Right ventricle myocardium superior (tissue), 1 donor: ENCODE data around the gene NABP1. TPM values are rescaled to one million over a fixed set of nuclear protein-coding genes. Genes with fewer than 3 reads are reported as not detected.
"Not testable (repeated sequence)": the region's sequence is repeated elsewhere in the genome, so short reads cannot be mapped to it uniquely, and the experiment has no call there.

ENCODE experiments used
- ATAC-seq: fragments of 200-7000 bp; cut with Tn5 transposase; one replicate; pipeline ENCODE4 v1.9.1; 2020; ENCODE audit warnings: mild to moderate bottlenecking; ENCODE audit not compliant: poor library complexity
- DNase-seq: peaks from one replicate; pipeline ENCODE4 v3.0.0-alpha.2; 2020
- intact Hi-C: fragments of 100-400 bp; cut with DNase I; formaldehyde crosslinking; loops from one replicate; pipeline ENCODE4 v1.11.2; 2022
- long read RNA-seq: library from polyadenylated mRNA; unstranded; transcript quantifications from one replicate; pipeline ENCODE4 v2.0.0, GENCODE V29; 2021
- total RNA-seq: library from RNA; stranded (reverse); fragmentation: NEBNext Ultra II Directional; extraction: Animal tissue kit (Norgen Biotek cat#: 25700); gene quantifications from one replicate; pipeline ENCODE4 v1.2.1, GENCODE V29; 2021
- donor health status: DM: no; HTN: yes; CAD: no; lungs with severe emphysema.

The NABP1 gene
- 3.7 TPM for total RNA-seq
- long read RNA-seq, full-length matches to known transcripts: 1 of 1 reads
- long read RNA-seq, partial matches to known transcripts: 0 of 1 reads
- long read RNA-seq, other reads (novel, unspliced or antisense): 0 of 1 reads

- ATAC-seq: peak; percentile 99
- intact Hi-C loops: no loop called here
- peak; percentile 99 for DNase-seq
These were observed at the start of gene NABP1 for GRCh38 chr2:191677646-191678436. Gene NABP1 (plus strand): TSS chr2:191678136. CDS start chr2:191678615, 479 bp downstream.

GRCh38 chr2:191629001-191629453 lies 48.9 kb upstream of the NABP1 start:
- intact Hi-C loops: no loop called here
- no peak for ATAC-seq
- no peak for DNase-seq

- no peak for ATAC-seq
- DNase-seq: no peak
These were observed 47.8 kb upstream of the NABP1 start for GRCh38 chr2:191629976-191630712.

GRCh38 chr2:191631754-191632153 lies 46.2 kb upstream of the NABP1 start:
- intact Hi-C loops: no loop called here
- DNase-seq: peak; percentile 62
- ATAC-seq: peak; percentile 36

More at GRCh38 chr2:191629976-191630712, 47.8 kb upstream of the NABP1 start:
- intact Hi-C loops: no loop called here

- DNase-seq: no peak
- ATAC-seq: no peak
- intact Hi-C loops: no loop called here
These were observed 45.5 kb upstream of the NABP1 start for GRCh38 chr2:191632426-191632825.

- ATAC-seq (no peak), DNase-seq (no peak)
- intact Hi-C loops: no loop called here
These were observed 43.1 kb upstream of the NABP1 start for GRCh38 chr2:191634791-191635190.

GRCh38 chr2:191635333-191636234 lies 42.4 kb upstream of the NABP1 start:
- ATAC-seq (no peak), DNase-seq (no peak)
- intact Hi-C loops: no loop called here

- DNase-seq: no peak
- ATAC-seq: no peak
- intact Hi-C loops: no loop called here
These were observed 41.7 kb upstream of the NABP1 start for GRCh38 chr2:191636235-191636543.

- ATAC-seq (no peak), DNase-seq (no peak)
These were observed 41.4 kb upstream of the NABP1 start for GRCh38 chr2:191636586-191636985.

GRCh38 chr2:191637182-191638078 lies 40.5 kb upstream of the NABP1 start:
- intact Hi-C loops: no loop called here
- DNase-seq: no peak
- ATAC-seq: peak; percentile 49

More at GRCh38 chr2:191636586-191636985, 41.4 kb upstream of the NABP1 start:
- intact Hi-C loops: no loop called here

- ATAC-seq: peak; percentile 39
- intact Hi-C loops: no loop called here
- DNase-seq: no peak
These were observed 39.7 kb upstream of the NABP1 start for GRCh38 chr2:191638079-191638801.

- DNase-seq: no peak
- ATAC-seq: no peak
- intact Hi-C loops: no loop called here
These were observed 39.1 kb upstream of the NABP1 start for GRCh38 chr2:191638802-191639172.

- DNase-seq: no peak
- no peak for ATAC-seq
These were observed 36.3 kb upstream of the NABP1 start for GRCh38 chr2:191641609-191642008.

GRCh38 chr2:191642541-191642940 lies 35.4 kb upstream of the NABP1 start:
- no peak for DNase-seq
- ATAC-seq: no peak
- intact Hi-C loops: no loop called here

More at GRCh38 chr2:191641609-191642008, 36.3 kb upstream of the NABP1 start:
- intact Hi-C loops: no loop called here

GRCh38 chr2:191643429-191643828 lies 34.5 kb upstream of the NABP1 start:
- intact Hi-C loops: no loop called here
- no peak for DNase-seq
- no peak for ATAC-seq

GRCh38 chr2:191644613-191645012 lies 33.3 kb upstream of the NABP1 start:
- intact Hi-C loops, ATAC-seq: not testable (repeated sequence)

GRCh38 chr2:191645032-191645431 lies 32.9 kb upstream of the NABP1 start:
- intact Hi-C loops: no loop called here
- no peak for DNase-seq
- ATAC-seq: no peak

More at GRCh38 chr2:191644613-191645012, 33.3 kb upstream of the NABP1 start:
- DNase-seq: not testable (repeated sequence)
